Measurements from ENCODE around the gene EIPR1. TPM values are rescaled to one million over a fixed set of nuclear protein-coding genes. Genes with fewer than 3 reads are reported as not detected.
"Not testable (repeated sequence)": the region's sequence is repeated elsewhere in the genome, so short reads cannot be mapped to it uniquely, and the experiment has no call there.

Gene EIPR1
- total and polyA plus RNA-seq, 5 donors from 2014 or later, result 26.6 to 44.8 (median 33.7) TPM

DNA sequence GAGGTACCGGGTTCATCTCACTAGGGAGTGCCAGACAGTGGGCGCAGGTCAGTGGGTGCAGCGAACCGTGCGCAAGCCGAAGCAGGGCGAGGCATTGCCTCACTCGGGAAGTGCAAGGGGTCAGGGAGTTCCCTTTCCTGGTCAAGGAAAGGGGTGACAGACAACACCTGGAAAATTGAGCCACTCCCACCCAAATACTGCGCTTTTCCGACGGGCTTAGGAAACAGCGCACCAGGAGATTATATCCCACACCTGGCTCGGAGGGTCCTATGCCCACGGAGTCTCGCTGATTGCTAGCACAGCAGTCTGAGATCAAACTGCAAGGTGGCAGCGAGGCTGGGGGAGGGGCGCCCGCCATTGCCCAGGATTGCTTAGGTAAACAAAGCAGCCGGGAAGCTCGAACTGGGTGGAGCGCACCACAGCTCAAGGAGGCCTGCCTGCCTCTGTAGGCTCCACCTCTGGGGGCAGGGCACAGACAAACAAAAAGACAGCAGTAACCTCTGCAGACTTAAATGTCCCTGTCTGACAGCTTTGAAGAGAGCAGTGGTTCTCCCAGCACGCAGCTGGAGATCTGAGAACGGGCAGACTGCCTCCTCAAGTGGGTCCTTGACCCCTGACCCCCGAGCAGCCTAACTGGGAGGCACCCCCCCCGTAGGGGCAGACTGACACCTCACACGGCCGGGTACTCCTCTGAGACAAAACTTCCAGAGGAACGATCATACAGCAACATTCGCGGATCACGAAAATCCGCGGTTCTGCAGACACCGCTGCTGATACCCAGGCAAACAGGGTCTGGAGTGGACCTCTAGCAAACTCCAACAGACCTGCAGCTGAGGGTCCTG lies 8.1 kb downstream of the EIPR1 start:
- not testable (repeated sequence) for H3K9me3 ChIP-seq (ENCODE audit: control insufficient read depth in 2 of 2, low read length in 2 of 2); DNase-seq; H3K27me3 ChIP-seq (ENCODE audit: control insufficient read depth, insufficient read depth, low read length); H3K27ac ChIP-seq (ENCODE audit: insufficient read depth, low read length, poor library complexity, severe bottlenecking); H3K36me3 ChIP-seq (ENCODE audit: control insufficient read depth, insufficient read depth, low read length); H3K4me3 Mint-ChIP-seq; ATAC-seq (ENCODE audit: low read depth in 2 of 2); H3K4me3 ChIP-seq (ENCODE audit: low read depth, low read length); H3K4me1 ChIP-seq (ENCODE audit: control insufficient read depth, insufficient read depth, low read length, poor library complexity, severe bottlenecking); H3K27me3 Mint-ChIP-seq; H3K9me3 Mint-ChIP-seq; H3K27ac Mint-ChIP-seq
- Mint-ChIP-seq H3K36me3 (peaks cover 18% of the 10 kb centered on the region), H3K4me1 (peaks cover 5 to 31% (median 15%) of the 10 kb centered on the region in 4 donors)

DNA sequence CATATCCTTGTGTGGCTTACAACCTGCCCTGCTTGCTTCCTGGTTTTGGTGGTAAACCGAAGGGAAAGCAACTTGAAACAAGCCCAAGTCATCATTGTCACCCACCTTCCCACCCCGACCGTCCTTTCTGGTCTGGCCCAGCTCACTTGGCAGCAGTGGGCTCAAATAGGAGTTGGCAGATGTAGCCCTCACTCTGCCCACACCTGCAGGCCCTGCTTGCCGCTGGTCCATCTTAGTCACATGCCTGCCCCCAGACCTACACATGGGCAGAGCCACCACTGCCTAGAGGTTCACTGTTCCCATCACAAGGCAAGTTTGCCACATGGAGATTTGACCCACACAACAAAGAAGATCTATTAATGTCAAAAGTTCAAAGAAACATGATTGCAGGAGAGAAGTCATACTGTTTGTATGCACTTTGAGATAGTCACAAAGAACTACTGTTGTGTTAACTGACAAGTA lies 9.3 kb downstream of the EIPR1 start:
- H3K36me3 Mint-ChIP-seq, result peaks cover 24% of the 10 kb centered on the region
- H3K27me3 ChIP-seq (ENCODE audit: control insufficient read depth, insufficient read depth, low read length), result no peaks in the 10 kb centered on the region
- H3K4me3 ChIP-seq (ENCODE audit: low read depth, low read length), result no peak overlapping the region
- no peaks in the 10 kb centered on the region for H3K27me3 Mint-ChIP-seq
- H3K4me1 ChIP-seq (ENCODE audit: control insufficient read depth, insufficient read depth, low read length, poor library complexity, severe bottlenecking), result no peaks in the 10 kb centered on the region
- ATAC-seq (ENCODE audit: low read depth in 2 of 2) (no peak), DNase-seq (no peak)
- peaks cover 7 to 33% (median 17%) of the 10 kb centered on the region in 4 donors for H3K4me1 Mint-ChIP-seq
- no peak overlapping the region for H3K27ac ChIP-seq (ENCODE audit: insufficient read depth, low read length, poor library complexity, severe bottlenecking)
- H3K9me3 Mint-ChIP-seq, result peaks cover 0 to 3% (median 0%) of the 10 kb centered on the region in 7 donors
- no peak overlapping the region for H3K27ac Mint-ChIP-seq
- no peaks in the 10 kb centered on the region for H3K36me3 ChIP-seq (ENCODE audit: control insufficient read depth, insufficient read depth, low read length)
- no peaks in the 10 kb centered on the region for H3K9me3 ChIP-seq (ENCODE audit: control insufficient read depth in 2 of 2, low read length in 2 of 2)
- no peak overlapping the region for H3K4me3 Mint-ChIP-seq

DNA sequence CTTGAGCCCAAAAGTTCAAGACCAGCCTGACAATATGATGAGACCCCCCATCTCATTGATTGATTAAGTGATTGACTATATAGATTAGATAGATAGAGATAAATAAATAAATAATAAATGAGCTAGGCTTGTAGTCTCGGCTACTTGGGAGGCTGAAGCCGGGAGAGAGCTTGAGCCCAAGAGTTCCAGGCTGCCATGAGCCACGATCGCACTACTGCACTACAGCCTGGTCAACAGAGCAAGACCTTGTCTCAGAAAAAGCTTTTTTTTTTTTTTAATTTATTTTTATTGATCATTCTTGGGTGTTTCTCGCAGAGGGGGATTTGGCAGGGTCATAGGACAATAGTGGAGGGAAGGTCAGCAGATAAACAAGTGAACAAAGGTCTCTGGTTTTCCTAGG lies 12.4 kb downstream of the EIPR1 start:
- ATAC-seq (ENCODE audit: low read depth in 2 of 2), result no peak
- H3K4me3 ChIP-seq (ENCODE audit: low read depth, low read length), result no peak overlapping the region
- Mint-ChIP-seq H3K4me1 (peaks cover 7 to 40% (median 30%) of the 10 kb centered on the region in 4 donors), H3K36me3 (peaks cover 32% of the 10 kb centered on the region), H3K4me3 (no peak overlapping the region), H3K9me3 (peaks cover 0 to 3% (median 0%) of the 10 kb centered on the region in 7 donors), H3K27me3 (no peaks in the 10 kb centered on the region), H3K27ac (no peak overlapping the region)
- no peaks in the 10 kb centered on the region for H3K9me3 ChIP-seq (ENCODE audit: control insufficient read depth in 2 of 2, low read length in 2 of 2)
- no peaks in the 10 kb centered on the region for H3K27me3 ChIP-seq (ENCODE audit: control insufficient read depth, insufficient read depth, low read length)
- no peak overlapping the region for H3K27ac ChIP-seq (ENCODE audit: insufficient read depth, low read length, poor library complexity, severe bottlenecking)
- no peak for DNase-seq
- H3K4me1 ChIP-seq (ENCODE audit: control insufficient read depth, insufficient read depth, low read length, poor library complexity, severe bottlenecking), result no peaks in the 10 kb centered on the region
- no peaks in the 10 kb centered on the region for H3K36me3 ChIP-seq (ENCODE audit: control insufficient read depth, insufficient read depth, low read length)

DNA sequence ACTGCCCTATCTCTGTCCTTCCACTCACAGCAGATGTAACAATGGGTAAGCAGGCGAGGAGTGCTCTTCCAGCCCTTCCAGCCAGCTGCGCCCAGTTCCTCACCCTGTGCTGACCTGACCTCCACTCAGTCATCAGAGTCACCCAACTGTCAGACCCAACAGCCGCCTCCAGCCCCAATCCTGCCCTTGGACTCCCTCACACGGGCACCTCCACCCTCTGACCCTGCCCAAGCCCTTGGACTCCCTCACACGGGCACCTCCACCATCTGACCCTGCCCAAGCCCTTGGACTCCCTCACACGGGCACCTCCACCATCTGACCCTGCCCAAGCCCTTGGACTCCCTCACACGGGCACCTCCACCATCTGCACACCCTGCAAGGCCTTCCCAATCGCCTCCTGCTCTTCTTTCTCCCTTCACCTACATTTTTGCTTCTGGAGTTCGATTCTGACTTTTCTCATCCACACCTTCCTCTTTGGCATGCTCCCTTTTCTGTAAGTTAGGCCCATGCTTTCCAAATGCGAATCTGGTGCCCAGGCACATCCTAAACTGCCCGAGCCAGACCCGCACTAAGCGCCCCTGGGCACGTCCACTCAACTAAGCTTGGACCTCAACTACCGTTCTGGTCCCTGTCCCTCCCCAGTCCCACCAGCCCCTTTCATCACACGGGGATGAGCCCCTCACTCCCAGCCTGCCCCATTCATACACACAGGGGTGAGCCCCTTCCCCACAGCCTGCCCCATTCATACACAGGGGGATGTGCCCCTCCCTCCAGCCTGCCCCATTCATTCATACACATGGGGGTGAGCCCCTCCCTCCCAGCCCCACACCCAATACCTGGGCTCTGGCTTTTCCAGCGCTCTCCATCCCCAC lies 15.9 kb downstream of the EIPR1 start:
- Mint-ChIP-seq H3K4me3 (no peak overlapping the region), H3K4me1 (peaks cover 0 to 45% (median 37%) of the 10 kb centered on the region in 4 donors), H3K9me3 (peaks cover 0 to 2% (median 0%) of the 10 kb centered on the region in 7 donors), H3K36me3 (peaks cover 17% of the 10 kb centered on the region), H3K27me3 (no peaks in the 10 kb centered on the region), H3K27ac (peak overlapping the region in 2 of 3 donors; percentile 66 to 68)
- no peaks in the 10 kb centered on the region for H3K4me1 ChIP-seq (ENCODE audit: control insufficient read depth, insufficient read depth, low read length, poor library complexity, severe bottlenecking)
- no peak for DNase-seq
- no peaks in the 10 kb centered on the region for H3K9me3 ChIP-seq (ENCODE audit: control insufficient read depth in 2 of 2, low read length in 2 of 2)
- no peaks in the 10 kb centered on the region for H3K36me3 ChIP-seq (ENCODE audit: control insufficient read depth, insufficient read depth, low read length)
- H3K27ac ChIP-seq (ENCODE audit: insufficient read depth, low read length, poor library complexity, severe bottlenecking), result no peak overlapping the region
- no peak overlapping the region for H3K4me3 ChIP-seq (ENCODE audit: low read depth, low read length)
- no peak for ATAC-seq (ENCODE audit: low read depth in 2 of 2)
- no peaks in the 10 kb centered on the region for H3K27me3 ChIP-seq (ENCODE audit: control insufficient read depth, insufficient read depth, low read length)

DNA sequence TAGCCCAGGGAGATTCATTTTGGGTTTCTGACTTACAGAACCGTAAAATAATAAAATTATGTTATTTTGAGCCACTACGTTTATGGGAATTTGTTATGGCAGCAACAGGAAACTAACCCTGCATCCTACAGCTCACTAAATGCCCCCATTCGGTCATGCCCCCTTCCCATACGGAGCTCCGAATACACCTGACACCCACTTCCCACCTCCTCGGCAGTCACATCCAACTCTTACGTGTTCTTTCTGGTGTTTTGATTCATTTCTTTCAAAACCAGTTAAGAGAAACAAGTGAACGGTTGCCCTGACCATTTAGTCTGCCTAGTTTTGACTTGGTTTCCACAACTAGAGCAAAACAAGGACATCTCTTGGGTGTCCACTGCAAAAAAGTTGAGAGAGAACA lies 19.7 kb downstream of the EIPR1 start:
- no peaks in the 10 kb centered on the region for H3K4me1 ChIP-seq (ENCODE audit: control insufficient read depth, insufficient read depth, low read length, poor library complexity, severe bottlenecking)
- ATAC-seq (ENCODE audit: low read depth in 2 of 2) (no peak), DNase-seq (no peak)
- H3K4me3 ChIP-seq (ENCODE audit: low read depth, low read length), result no peak overlapping the region
- H3K4me1 Mint-ChIP-seq, result peaks cover 0 to 37% (median 28%) of the 10 kb centered on the region in 4 donors
- peak overlapping the region in 2 of 3 donors; percentile 55 to 74 for H3K27ac Mint-ChIP-seq
- no peaks in the 10 kb centered on the region for H3K9me3 Mint-ChIP-seq
- H3K27ac ChIP-seq (ENCODE audit: insufficient read depth, low read length, poor library complexity, severe bottlenecking), result no peak overlapping the region
- H3K36me3 Mint-ChIP-seq, result peaks cover 21% of the 10 kb centered on the region
- no peaks in the 10 kb centered on the region for H3K27me3 ChIP-seq (ENCODE audit: control insufficient read depth, insufficient read depth, low read length)
- H3K27me3 Mint-ChIP-seq, result no peaks in the 10 kb centered on the region
- no peaks in the 10 kb centered on the region for H3K9me3 ChIP-seq (ENCODE audit: control insufficient read depth in 2 of 2, low read length in 2 of 2)
- peaks cover 18% of the 10 kb centered on the region for H3K36me3 ChIP-seq (ENCODE audit: control insufficient read depth, insufficient read depth, low read length)
- H3K4me3 Mint-ChIP-seq, result no peak overlapping the region

DNA sequence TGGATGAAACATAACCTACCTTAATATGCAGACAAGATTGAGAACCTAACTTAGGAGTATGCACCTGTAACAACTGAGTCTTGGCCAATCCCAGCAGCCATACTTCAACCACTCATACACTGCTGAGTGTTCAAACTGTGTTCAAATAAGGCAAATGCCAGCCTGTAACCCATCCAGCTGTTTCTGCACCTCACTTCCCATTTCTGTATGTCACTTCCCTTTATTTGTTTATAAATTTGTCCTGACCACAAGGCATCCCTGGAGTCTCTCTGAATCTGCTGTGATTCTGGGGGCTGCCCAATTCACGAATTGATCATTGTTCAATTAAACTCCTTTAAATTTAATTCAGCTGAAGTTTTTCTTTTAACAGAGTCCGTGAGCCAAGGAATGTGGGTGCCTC lies 20.2 kb downstream of the EIPR1 start:
- H3K9me3 Mint-ChIP-seq; H3K9me3 ChIP-seq (ENCODE audit: control insufficient read depth in 2 of 2, low read length in 2 of 2); H3K27ac ChIP-seq (ENCODE audit: insufficient read depth, low read length, poor library complexity, severe bottlenecking); H3K4me3 ChIP-seq (ENCODE audit: low read depth, low read length); H3K4me3 Mint-ChIP-seq; H3K27me3 ChIP-seq (ENCODE audit: control insufficient read depth, insufficient read depth, low read length); DNase-seq; H3K27me3 Mint-ChIP-seq; ATAC-seq (ENCODE audit: low read depth in 2 of 2); H3K4me1 ChIP-seq (ENCODE audit: control insufficient read depth, insufficient read depth, low read length, poor library complexity, severe bottlenecking): not testable (repeated sequence)
- H3K4me1 Mint-ChIP-seq, result peaks cover 0 to 32% (median 26%) of the 10 kb centered on the region in 4 donors
- H3K27ac Mint-ChIP-seq, result peak overlapping the region in 1 of 3 donors; percentile 75
- peaks cover 21% of the 10 kb centered on the region for H3K36me3 ChIP-seq (ENCODE audit: control insufficient read depth, insufficient read depth, low read length)
- peaks cover 26% of the 10 kb centered on the region for H3K36me3 Mint-ChIP-seq

DNA sequence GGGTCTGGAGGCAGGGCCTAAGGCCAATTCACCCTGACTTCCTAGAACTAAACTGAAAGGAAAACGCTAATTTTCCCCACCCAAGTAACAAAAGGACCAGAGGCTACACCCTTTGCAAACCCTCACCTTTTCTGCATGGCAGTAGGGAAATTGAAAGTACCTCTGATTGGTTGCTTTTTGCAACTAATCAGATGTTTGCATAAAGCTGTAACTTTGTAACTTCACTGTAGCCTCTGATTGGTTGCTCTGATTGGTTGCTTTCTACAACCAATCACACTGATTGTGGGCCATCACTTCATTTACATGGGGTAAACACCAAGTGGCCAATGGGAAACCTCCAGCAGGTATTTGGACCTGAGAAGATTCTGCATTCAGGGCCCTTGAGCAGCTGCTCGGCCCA lies 20.8 kb downstream of the EIPR1 start:
- Histone ChIP-seq H3K27ac (ENCODE audit: insufficient read depth, low read length, poor library complexity, severe bottlenecking) (no peak overlapping the region), H3K36me3 (ENCODE audit: control insufficient read depth, insufficient read depth, low read length) (peaks cover 24% of the 10 kb centered on the region), H3K27me3 (ENCODE audit: control insufficient read depth, insufficient read depth, low read length) (no peaks in the 10 kb centered on the region), H3K9me3 (ENCODE audit: control insufficient read depth in 2 of 2, low read length in 2 of 2) (no peaks in the 10 kb centered on the region), H3K4me1 (ENCODE audit: control insufficient read depth, insufficient read depth, low read length, poor library complexity, severe bottlenecking) (no peaks in the 10 kb centered on the region), H3K4me3 (ENCODE audit: low read depth, low read length) (no peak overlapping the region)
- Mint-ChIP-seq H3K4me1 (peaks cover 0 to 32% (median 24%) of the 10 kb centered on the region in 4 donors), H3K27me3 (no peaks in the 10 kb centered on the region), H3K27ac (no peak overlapping the region), H3K36me3 (peaks cover 27% of the 10 kb centered on the region), H3K4me3 (no peak overlapping the region), H3K9me3 (peaks cover 0 to 4% (median 3%) of the 10 kb centered on the region in 7 donors)
- no peak for ATAC-seq (ENCODE audit: low read depth in 2 of 2)
- DNase-seq, result peak in 1 of 3 donors; percentile 20

All from CD4-positive, CD25-positive, alpha-beta regulatory T cell (primary cell).